Myocyte (in vitro differentiated cells): Measurements from ENCODE around the gene MAPK13. TPM values are rescaled to one million over a fixed set of nuclear protein-coding genes. Genes with fewer than 3 reads are reported as not detected.
"Not testable (repeated sequence)": the region's sequence is repeated elsewhere in the genome, so short reads cannot be mapped to it uniquely, and the experiment has no call there.

Experiments
- DNase-seq: peaks from one replicate; pipeline ENCODE4 v3.0.0-alpha.2; 2012; ENCODE audit warnings: low read depth
- total RNA-seq: library from RNA; depleted of rRNA; stranded (reverse); fragments of >200 nt; gene quantifications from 2 replicates; pipeline ENCODE4 v1.2.3, GENCODE V29; 2014

Gene MAPK13
- total RNA-seq, 1 donor from 2014 or later, result 0.80 TPM

DNA sequence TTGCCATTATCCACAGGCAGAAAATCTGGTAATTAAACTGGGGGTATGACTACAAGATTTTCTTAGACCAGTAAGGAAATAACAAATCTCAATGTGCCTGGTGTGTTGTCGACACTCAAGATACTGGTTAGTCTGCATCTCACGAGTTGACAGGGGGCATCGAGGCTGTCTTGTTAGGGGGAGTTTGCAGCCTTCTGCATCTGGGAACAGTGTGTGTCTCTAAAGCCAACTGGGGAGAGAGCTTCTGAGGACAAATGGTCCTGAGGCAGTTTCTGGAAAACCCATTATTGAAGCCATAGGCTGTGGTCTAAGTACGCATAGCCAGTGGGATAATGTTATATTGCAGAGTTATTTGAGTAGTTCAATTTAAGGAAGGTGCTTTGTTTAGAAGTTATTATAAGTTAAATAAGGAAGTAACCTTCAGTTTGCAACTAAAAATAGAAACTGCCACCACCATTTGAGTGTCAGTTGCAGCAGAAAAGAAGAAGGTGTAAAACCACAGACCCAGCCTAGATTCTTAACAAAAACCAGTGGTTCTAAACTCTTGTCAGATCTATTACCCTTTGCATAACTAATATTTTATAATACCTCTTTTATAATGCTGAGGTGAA, 15.4 kb upstream of the MAPK13 start:
- DNase-seq, result no peak

DNA sequence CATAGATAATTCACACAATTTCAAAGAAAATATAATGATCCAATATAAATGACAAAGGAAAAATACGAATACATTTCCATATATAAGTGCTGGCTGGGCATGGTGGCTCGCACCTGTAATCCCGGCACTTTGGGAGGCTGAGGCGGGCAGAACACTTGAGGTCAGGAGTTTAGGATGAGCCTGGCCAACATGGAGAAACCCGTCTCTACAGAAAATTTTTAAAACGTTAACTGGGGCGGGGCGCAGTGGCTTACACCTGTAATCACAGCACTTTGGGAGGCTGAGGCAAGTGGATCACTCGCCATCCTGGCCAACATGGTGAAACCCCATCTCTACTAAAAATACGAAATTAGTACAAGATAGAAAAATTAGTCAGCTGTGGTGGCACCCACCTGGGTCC, 14.9 kb upstream of the MAPK13 start:
- no peak for DNase-seq

DNA sequence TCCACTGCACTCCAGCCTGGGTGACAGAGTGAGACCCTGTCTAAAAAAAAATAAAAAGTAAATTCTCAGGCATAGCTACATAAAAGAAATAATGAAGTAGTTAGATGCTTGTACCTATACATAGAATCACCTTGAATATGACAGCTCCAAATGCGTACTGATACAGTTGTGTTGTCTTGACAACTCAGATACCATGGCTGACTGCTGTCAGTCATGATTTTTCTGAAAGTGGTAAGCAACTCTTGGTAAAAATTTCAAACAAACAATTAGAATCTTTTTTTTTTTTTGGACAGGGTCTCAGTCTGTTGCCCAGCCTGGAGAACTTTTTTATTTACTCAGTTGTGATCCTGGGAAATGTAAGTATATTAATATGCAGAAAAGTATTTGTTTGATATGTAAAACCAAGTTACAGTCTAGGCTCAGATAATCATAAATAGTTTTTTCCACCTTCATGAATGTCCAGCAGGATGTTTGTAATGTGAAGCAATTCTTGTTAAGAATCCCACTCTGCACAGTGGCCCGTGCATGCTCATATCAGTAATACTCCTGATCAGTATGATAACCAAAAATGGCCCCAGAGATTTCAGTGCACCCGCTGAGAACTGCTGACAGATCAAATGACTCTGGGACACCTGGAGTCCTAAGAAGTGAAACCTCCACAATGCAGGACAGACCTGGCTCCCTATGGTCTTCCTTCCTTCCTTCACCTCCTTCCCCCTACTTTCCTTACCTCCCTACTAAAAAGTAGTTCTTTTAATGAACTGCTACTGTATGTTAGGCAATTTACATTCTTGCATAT, 14.0 kb upstream of the MAPK13 start:
- no peak for DNase-seq

DNA sequence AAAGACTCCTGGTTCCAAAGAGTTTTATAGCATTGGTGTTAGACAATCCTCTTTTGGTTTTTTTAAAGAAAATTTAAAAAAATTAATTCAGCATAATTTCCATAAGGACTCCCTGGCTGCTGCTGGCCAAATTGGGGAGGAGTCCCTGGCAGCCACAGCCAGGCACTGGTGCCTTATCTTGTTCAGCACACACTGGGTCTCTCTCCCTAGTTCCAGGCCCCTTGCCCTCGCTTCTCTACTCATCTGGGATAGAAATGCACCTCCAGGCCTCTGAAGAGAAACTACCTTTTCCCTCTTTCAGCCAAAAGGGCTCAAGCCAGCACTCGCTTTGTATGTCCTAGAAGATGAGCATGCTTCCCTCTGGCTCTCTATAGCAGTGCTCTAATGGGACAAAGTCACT, 13.4 kb upstream of the MAPK13 start:
- DNase-seq, result no peak

DNA sequence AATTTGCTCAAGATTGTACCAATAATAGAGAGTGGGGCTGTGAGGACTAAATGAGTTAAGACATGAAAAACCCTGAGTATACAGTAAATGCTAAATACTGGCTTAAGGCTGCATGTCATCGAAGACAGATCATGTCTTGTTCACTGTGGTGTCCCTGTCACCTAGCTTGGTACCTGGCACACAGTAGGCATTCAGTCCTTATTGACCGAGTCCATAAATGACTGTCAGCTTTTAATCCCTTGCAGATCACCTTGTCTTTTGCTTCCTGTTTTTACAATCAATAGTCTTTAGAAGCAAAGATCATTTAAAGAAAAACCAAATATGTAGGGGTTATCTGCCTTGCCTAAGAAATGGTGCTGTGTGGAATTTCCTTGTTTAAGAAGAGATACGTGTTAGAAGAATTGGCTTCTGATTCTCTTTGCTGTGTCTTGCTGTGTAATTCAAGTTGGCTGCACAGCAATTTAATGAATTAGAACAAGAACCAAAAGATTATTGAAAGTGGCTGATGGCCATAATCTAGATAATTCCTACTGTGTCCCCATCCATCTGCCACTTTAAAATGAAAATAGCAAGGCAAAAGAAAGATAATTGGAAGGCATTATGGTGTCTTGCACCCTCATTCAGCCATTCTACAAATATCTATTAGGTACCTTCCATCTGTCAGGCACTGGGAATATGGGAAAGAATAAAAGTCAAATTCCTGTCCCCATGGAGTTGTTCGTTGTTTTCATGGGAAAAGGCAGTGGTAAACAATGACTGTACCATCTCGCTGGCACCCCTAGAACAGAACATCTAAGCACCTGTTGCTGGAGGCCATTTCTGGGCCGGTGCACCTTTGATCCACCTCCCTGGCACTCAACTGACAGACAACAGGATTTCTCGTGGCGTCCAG, 12.4 kb upstream of the MAPK13 start:
- DNase-seq, result no peak

DNA sequence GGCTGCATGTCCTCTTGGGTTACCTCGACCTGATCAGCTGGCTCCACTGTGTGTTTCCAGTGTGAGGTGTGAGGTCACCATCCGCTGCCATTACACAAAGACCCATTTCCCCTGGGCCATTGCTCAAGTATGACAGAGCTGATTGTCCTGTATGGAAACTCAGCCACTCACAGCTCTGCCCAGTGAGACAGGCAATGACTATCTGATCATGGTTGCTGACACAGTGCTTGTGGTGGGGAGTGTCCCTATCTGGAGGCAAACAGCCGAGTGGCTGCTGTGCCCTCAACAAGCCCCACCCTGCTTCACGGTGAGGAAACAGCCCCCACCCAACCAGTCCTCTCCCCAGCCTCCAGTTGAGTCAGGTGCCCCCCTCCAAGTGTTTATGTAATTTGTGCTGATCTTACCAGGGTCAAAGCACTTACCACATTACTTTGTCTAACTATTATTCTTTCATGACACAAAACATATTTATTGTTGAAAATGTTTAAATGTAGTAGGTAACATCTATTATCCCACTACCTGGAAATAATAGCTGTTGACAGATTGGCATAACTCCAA, 11.7 kb upstream of the MAPK13 start:
- DNase-seq, result peak; percentile 48

DNA sequence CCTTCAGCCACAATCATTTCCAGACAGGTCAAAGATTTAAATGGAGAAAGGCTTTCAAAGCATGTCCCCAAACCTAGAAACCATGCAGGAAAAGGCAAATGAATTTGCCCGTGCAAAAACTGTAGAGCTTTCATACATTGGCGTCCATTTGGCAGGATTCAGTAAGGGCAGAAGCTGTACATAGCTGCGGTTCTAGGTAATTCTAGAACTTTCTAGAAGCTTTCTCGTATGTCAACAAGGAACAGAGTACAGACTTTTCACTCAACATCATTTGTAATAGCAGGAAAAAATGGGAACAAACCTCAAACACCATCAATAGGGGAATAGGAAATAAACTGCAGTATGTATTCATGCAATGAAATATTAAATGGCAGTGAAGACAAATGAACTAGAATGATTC, 11.1 kb upstream of the MAPK13 start:
- no peak for DNase-seq

DNA sequence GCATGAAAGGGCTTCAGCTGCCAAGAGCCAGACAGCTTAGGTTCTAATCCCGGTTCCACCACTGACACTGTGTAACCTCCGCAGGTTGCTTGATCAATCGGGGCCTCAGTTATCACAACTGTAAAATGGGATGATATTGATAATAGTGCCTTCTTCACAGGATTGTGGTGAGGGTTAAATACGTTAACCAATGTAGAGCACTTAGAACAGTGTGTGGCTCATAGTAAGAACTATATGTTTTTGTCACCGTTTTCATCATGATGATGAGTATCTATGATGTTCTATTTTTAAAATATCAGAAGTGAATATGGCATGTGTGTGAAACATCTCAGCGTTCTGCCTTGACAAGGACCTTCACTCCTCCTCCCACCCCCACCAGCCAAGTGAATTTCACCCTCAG, 10.3 kb upstream of the MAPK13 start:
- no peak for DNase-seq

DNA sequence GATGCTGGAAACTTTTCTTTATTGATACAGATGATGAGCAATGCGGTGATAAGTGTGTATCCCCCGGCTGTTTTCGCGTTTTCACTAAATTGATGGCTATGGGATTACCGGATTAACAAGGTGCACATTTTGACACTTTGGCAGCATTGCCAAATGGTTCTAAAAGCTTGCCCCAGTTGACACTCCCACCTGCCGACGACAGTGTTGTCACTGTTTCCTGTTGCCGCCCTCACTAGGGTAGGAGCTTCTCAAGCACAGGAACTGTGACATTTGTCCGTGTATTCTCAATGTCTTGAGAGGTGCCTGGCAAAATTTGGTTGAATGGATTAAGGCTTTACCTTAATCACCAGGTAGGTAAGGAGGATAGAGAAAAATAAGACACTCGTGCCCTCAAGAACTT, 9.8 kb upstream of the MAPK13 start:
- no peak for DNase-seq

DNA sequence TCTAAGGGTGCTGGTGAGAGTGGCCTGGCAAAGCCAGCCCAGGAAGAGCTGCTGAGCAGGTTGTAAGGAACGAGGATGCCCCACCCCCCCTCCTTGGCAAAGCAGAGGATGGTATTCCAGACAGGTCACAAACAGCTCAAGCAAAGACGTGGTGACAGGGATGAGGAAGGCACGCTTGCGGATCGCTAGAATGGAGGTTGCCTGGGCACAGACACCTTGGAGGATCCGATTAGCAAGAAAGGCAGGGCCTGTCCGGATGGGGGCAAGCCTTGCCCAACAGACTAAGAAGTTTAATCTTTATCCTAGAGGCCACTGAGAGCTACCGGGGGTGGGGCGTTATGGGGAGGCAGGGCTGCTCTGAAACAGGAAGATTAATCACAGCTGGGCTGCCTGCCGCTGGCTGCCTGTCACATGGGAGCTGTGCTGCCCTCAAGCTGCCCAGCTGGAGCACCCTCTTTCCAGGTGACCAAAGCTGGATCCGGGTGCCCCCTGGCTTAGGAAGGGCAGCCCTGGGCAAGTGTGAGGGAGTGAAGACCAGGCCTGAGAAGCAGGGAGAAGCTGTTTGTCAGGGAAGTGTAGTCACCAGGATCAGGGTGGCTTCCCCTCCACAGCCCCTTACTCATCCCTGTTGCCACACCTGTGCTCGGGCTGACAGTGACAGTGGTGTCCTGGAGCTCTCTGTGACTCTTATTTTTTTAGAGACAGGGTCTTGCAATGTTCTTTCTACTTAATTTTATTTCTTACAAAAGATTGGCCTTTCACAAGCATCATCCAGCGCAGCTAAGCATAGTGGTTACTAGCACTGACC, 9.1 kb upstream of the MAPK13 start:
- DNase-seq, result no peak

DNA sequence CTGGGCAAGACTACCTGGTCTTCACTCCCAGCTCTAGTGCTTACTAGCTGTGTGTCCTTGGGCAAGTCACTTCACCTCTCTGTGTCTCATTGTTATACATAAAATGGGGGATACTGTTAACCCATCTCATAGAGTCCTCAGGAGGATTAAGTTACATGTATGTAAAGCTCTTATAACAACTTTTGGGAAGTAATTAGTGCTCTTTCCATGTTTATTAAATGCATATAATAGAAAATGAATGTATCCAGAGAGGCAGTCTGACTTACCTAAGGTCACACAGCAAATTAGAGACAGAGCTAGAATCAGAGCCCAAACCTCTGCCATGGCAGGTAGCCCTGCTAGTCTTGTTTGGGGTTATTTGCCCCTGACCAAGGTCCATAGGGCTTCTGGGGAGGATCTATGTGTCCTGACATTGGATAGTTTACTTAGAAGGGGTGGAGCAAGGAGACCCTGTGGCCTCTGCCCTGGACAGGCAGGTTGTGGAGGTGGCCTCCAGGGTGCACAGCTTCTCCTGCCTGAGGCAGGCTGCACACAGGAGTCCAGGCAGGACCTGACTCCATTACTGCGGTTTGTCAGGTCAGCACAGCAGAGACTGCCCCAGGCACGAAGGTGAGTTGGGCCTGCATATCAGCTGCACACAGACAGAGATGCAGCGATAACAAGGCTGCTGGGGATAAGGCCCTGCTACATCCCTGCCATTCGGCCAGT, 8.4 kb upstream of the MAPK13 start:
- no peak for DNase-seq

DNA sequence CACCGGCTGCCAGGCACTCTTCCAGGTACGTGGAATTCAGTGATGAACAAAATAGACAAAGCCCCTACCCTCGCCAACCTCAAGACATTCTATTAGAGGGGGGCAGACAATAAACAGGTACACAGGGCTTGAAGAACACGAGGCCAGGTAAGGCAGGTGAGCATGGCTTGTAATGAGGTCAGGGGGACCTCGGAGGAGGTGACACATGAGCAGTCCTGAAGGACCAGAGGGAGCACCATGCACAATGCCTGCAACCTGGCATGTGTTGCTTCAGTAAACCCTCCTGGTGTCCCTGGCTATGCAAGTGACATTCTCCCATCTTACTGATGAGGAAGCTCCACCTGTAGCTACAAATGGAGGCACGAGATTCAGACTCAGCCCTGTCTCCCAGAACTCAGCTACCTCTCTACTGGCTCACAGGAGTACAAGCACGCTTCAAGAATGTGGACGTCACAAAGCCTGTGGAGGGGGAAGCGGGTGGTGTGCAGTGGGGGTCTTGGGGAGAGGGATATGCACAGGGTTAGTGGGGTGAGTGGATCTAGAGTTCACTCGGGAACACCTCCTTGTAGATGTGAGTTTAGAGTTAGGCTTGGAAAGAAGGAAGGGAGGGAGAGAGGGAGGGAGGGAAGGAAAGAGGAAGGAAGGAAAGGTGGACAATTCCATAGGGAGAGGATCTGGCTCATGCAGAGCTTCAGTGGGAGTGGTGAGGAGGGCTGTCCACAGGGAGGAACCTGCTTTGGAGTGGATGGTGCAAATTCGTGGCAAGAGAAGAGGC, 7.6 kb upstream of the MAPK13 start:
- no peak for DNase-seq

DNA sequence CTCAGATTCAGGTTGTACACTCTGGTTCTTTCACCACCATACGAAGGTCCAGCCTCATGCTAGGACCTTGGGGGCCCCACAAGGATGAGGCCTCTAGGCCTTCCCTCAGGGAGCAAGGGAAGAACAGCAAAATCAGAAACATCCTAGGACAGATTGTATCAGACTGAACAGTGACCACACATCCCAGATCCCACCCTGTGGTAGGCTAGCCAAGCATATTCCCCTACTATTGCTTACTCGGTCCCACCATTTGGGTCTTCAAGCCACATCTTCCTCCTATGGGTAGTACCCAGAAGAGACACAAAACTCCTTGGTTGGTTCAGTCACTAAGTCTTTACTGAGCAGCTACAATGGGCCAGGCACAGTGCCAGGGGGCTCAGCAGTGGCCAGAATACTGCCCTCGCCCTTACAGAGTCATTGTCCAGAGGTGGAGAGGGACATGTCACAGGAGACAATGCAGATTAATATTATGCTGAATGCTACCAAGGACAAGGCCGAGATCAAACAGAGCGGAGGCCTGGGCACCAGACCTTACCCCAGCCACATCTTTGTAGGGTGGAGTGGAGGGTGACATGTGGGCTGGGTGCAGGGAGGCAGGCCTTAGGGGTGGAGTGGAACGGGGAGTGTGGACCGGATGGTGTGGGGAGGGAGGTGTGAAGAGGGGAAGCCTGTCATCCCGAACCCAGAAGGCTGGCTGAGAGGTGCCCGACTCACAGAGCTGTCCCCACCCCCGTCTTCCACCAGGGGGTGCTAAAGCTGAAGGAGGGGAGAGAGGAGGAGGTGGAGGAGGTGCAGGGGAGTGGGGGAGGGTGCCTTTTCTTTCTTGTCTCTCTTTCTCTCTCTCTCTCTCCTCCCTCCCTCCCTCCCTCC, 6.8 kb upstream of the MAPK13 start:
- DNase-seq, result peak; percentile 93

DNA sequence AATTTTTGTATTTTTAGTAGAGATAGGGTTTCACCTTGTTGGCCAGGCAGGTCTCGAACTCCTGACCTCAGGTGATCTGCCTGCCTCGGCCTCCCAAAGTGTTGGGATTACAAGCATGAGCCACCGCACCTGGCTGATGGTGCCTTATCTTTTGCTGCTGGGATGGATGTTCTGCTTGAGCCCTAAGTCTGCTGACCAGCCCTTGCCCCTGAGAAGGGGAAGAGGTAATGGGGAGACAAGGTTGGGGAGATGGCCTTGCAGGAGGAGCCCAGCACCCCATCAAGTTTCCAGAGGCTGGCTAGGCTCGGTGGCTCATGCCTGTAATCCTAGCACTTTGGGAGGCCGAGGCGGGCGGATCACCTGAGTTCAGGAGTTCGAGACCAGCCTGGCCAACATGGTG, 6.0 kb upstream of the MAPK13 start:
- not testable (repeated sequence) for DNase-seq

DNA sequence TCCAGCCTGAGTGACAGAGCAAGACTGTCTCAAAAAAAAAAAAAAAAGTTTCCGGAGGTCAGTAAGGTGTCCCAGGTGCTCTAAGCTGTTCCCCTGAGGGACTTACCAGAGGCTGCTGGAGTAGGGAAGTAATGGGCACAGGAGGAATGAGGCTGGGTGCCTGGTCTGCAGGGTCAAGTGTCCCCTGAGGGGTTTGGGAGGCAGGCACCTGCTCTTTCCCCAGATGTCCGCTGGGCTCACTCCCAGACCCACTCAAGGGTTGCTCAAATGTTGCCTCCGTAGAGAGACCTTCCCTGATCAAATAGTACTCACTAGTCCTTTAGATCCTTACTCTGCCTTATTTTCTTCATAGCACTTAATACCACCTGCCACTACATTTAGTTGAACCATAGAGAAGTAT, 5.4 kb upstream of the MAPK13 start:
- no peak for DNase-seq

DNA sequence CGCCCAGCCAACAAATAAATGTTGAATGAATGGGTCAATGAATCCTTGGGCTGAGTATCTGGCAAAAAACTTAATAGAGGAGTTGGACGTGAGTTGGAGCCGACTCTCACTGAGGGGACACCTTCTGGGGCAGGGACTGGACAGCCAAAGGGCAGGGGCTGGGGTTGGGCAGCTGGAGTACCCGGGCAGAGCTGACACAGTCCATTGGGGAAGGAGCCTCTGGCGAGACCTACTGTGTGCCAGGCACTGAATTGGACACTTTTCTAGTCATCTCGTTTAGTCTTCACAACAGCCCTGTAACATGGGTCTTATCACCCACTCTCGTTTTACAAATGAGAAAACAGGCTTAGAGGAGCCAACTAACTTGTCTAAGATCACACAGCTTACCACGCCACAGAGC, 4.7 kb upstream of the MAPK13 start:
- no peak for DNase-seq

DNA sequence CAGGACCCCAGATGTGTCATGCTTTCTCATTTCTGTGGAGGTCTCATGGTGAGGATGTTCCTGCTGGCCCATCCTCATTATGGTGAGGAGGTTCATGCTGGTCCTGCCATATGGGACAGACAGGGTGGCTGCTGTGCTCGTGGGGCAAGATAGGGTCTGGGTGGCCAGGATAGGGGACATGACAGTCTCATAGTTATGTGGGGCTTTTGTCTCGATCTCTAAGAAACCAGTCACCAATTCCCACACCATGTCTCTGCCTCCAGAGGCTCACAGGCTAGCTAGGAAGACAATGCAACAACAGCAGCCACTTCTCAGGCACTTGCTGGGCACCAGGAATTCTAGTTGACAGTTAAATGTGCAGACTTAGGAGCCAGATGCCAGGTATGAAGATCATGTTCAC, 4.2 kb upstream of the MAPK13 start:
- no peak for DNase-seq
